ENCODE results near the gene ELAVL1.
"Not testable (repeated sequence)": the region's sequence is repeated elsewhere in the genome, so short reads cannot be mapped to it uniquely, and the experiment has no call there.

Gene ELAVL1

DNA sequence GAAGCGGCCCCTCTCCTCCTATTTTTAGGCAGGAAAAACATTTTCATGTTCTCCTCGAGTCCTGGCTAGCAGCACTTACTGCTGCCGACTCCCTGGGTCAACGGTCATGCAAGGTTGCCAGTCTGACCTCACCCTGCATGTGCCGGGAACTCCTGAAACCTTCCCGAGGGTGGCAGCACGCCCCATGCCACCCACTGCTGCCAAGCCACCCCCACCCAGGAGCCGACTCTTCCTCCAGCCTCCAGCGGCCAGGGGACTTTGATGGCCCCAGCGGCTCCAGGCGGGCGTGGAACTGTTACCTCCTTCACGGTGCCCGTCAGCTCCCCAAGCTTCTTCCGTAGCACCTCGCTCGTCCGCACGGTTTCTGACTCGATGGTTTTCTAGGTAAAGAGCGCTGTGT, 70.7 kb downstream of the ELAVL1 start:
- no peak for DNase-seq (ENCODE audit: low read depth, low spot score)
- no peak overlapping the region for H3K4me3 ChIP-seq (ENCODE audit: low read length)
- H3K4me1 ChIP-seq (ENCODE audit: control insufficient read depth, insufficient read depth, low read length): no peaks in the 10 kb centered on the region
- H3K9me3 ChIP-seq (ENCODE audit: control insufficient read depth, insufficient read depth, low read length): no peaks in the 10 kb centered on the region
- H3K27me3 ChIP-seq (ENCODE audit: control insufficient read depth, insufficient read depth, low read length): no peaks in the 10 kb centered on the region
- no peak overlapping the region for H3K27ac ChIP-seq (ENCODE audit: low read length)
- WGBS (ENCODE audit: insufficient coverage, insufficient read length): no CpG with 5 or more reads among the region's 21 CpGs
- peaks cover 51% of the 10 kb centered on the region for H3K36me3 ChIP-seq (ENCODE audit: control insufficient read depth, insufficient read depth, low read length)

DNA sequence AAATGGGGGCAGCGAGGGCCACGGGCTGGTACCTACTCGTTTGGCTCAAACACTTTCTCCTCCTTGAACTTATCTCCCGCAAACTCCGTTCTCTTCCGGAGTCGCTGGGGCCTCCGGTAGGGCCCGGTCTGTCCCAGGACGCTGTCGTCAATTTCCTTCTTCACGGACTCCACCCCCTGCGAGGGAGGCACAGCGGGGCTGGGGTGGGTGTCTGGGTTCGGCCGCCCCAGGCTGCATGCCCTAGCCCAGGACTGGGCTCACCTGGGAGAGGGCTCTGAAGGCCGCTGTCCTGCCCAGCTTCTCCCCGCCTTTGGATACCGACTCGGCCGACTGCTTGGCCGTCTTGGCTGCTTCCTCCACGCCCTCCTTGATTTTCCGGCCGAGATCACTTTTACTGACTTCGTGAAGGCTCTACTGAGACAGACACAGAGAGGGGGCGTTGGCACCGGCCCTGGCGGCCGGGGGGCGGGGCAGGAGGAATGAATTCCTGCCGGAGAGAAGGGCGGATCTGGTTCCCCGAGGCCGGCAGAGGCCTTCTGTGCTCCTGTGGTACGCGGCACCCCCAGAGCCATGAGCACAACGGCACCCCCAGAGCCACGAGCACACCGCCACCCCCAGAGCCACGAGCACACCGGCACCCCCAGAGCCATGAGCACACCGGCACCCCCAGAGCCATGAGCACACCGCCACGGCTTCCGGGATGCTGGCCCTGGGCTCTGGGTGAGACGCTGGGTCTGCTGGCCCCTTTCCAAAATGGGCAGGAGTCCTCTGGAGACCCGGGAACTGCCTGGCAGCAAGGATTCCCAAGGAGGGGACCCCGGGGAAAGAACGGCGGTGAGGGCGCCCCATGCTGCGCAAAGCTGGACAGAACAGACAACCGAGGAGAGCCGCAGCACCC, 71.4 kb downstream of the ELAVL1 start:
- Histone ChIP-seq H3K36me3 (ENCODE audit: control insufficient read depth, insufficient read depth, low read length) (peaks cover 51% of the 10 kb centered on the region), H3K4me1 (ENCODE audit: control insufficient read depth, insufficient read depth, low read length) (0 out of 2 replicates have a peak, but pooled peaks cover under 1% of the 10 kb centered on the region), H3K9me3 (ENCODE audit: control insufficient read depth, insufficient read depth, low read length) (no peaks in the 10 kb centered on the region), H3K27me3 (ENCODE audit: control insufficient read depth, insufficient read depth, low read length) (no peaks in the 10 kb centered on the region), H3K27ac (ENCODE audit: low read length) (no peak overlapping the region), H3K4me3 (ENCODE audit: low read length) (no peak overlapping the region)
- WGBS (ENCODE audit: insufficient coverage, insufficient read length): no CpG with 5 or more reads among the region's 55 CpGs
- no peak for DNase-seq (ENCODE audit: low read depth, low spot score)

DNA sequence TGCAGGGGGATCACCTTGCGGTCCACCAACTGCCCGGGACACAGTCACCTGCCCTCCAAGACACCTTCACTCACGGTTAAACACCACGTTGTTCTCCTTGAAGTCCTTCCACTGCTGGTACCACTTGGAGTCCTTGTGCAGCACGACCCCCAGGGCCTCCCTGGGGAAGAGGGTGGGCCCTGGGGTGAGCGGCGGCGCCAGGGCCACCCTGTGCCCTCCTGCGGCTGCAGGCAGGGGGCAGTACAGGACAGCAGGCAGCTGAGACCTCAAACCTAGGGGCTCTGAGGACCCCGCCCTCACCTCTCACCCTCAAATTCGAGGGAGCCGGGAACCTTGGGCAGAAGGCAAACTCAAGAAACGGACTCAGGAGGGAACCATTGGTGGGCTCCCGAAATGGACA, 72.0 kb downstream of the ELAVL1 start:
- WGBS (ENCODE audit: insufficient coverage, insufficient read length): no CpG with 5 or more reads among the region's 14 CpGs
- peaks cover 51% of the 10 kb centered on the region for H3K36me3 ChIP-seq (ENCODE audit: control insufficient read depth, insufficient read depth, low read length)

DNA sequence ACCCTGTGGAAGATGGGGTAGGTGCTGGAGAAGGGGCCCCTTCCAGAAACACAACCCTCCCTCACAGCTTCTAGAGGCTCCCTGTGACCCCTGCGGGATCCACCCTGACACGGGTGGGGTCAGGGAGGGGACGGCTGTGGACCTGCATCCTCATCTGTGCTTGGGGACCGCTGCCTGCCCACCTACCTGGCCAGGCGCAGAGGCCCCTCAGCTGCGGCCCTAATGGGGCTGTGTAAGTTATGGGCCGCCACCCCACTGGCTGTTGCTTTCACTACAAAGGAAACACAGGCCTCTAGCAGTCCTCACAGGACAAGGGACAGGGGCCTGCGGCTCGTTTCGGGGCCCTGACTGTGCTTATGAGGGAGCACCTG, 72.5 kb downstream of the ELAVL1 start:
- Histone ChIP-seq H3K27ac (ENCODE audit: low read length) (no peak overlapping the region), H3K27me3 (ENCODE audit: control insufficient read depth, insufficient read depth, low read length) (no peaks in the 10 kb centered on the region), H3K4me1 (ENCODE audit: control insufficient read depth, insufficient read depth, low read length) (0 out of 2 replicates have a peak, but pooled peaks cover 1% of the 10 kb centered on the region), H3K4me3 (ENCODE audit: low read length) (no peak overlapping the region), H3K9me3 (ENCODE audit: control insufficient read depth, insufficient read depth, low read length) (no peaks in the 10 kb centered on the region), H3K36me3 (ENCODE audit: control insufficient read depth, insufficient read depth, low read length) (peaks cover 51% of the 10 kb centered on the region)
- DNase-seq (ENCODE audit: low read depth, low spot score): no peak
- WGBS (ENCODE audit: insufficient coverage, insufficient read length): no CpG with 5 or more reads among the region's 10 CpGs

More for the DNA sequence above, 72.0 kb downstream of the ELAVL1 start:
- H3K4me1 ChIP-seq (ENCODE audit: control insufficient read depth, insufficient read depth, low read length): 0 out of 2 replicates have a peak, but pooled peaks cover 1% of the 10 kb centered on the region
- H3K9me3 ChIP-seq (ENCODE audit: control insufficient read depth, insufficient read depth, low read length): no peaks in the 10 kb centered on the region
- no peak overlapping the region for H3K4me3 ChIP-seq (ENCODE audit: low read length)
- H3K27me3 ChIP-seq (ENCODE audit: control insufficient read depth, insufficient read depth, low read length): no peaks in the 10 kb centered on the region
- H3K27ac ChIP-seq (ENCODE audit: low read length): no peak overlapping the region
- no peak for DNase-seq (ENCODE audit: low read depth, low spot score)

DNA sequence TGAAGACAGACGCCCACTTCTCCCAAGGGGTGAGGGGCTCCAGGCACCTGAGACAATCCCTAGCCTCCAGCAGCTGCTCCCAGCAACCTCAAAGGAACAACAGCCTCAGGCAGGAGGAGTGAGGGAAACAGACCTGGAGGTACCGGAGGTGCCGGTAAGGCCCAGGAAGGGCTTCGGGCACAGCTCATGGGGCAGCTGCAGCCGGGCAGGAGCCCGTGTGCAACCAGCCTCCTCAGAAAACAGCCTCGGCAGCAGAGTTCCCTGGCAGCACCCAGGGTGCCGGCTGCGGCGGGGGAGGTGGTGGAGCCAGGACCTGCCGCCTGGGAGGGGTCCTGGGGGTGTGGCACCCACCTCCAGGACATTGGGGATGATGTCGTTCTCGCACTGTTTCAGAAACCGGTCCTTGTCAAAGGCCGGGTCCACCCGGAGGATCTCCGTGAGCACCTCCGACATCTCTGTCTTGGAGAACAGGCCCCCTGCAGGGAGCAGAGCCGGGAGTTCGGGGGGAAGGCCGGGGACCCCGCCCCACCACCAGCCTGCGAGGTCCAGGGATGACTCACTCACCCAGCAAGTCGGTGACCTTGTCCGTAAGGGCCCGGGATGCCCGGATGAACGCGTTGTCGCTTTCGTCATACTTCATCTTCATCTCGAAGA, 73.0 kb downstream of the ELAVL1 start:
- WGBS (ENCODE audit: insufficient coverage, insufficient read length): no CpG with 5 or more reads among the region's 32 CpGs
- Histone ChIP-seq H3K36me3 (ENCODE audit: control insufficient read depth, insufficient read depth, low read length) (peaks cover 53% of the 10 kb centered on the region), H3K4me1 (ENCODE audit: control insufficient read depth, insufficient read depth, low read length) (0 out of 2 replicates have a peak, but pooled peaks cover 1% of the 10 kb centered on the region), H3K27ac (ENCODE audit: low read length) (no peak overlapping the region), H3K27me3 (ENCODE audit: control insufficient read depth, insufficient read depth, low read length) (no peaks in the 10 kb centered on the region), H3K9me3 (ENCODE audit: control insufficient read depth, insufficient read depth, low read length) (no peaks in the 10 kb centered on the region), H3K4me3 (ENCODE audit: low read length) (no peak overlapping the region)
- no peak for DNase-seq (ENCODE audit: low read depth, low spot score)

DNA sequence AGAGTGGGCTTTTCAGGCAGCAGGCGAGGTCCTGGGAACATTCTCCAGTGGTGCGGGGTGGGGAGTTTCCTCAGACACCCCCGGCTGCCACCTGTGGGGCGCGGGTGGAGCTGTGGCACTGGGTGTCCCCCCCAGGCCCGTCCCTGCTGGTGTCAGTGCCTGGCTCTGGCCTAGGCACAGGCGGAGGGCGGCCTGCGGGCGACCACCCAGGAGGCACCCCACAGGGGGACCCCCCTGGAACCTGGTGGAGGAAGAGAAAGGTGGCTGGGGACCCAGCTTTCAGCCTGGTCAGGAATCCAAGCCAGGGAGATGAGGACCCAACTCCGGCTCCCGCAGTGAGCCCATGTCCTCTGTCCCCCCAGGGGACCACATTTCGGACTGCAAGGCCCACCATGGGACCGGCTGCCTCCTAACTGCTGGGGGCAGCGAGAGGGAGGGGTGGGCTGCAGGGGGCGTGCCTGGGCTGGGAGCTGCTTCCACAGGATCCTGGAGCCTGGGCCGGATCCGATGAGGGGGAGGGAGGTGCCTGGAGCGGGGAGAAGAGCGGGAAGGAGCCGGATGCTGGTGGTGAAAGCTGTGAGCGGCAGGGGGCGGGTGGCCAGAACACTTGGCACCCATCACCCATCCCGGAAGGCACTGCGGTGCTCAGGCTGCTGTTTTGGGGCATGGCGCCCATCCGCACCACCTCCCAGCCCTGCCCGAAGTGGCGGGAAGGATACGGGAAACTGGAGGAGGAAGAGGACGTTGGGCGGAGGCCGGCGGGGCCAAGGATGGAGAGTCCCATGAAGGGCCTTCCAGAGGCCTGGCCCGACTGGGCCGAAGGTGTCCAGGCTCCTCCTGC, 74.0 kb downstream of the ELAVL1 start:
- Histone ChIP-seq H3K4me1 (ENCODE audit: control insufficient read depth, insufficient read depth, low read length) (0 out of 2 replicates have a peak, but pooled peaks cover 1% of the 10 kb centered on the region), H3K36me3 (ENCODE audit: control insufficient read depth, insufficient read depth, low read length) (peaks cover 51% of the 10 kb centered on the region), H3K27me3 (ENCODE audit: control insufficient read depth, insufficient read depth, low read length) (no peaks in the 10 kb centered on the region), H3K27ac (ENCODE audit: low read length) (no peak overlapping the region), H3K9me3 (ENCODE audit: control insufficient read depth, insufficient read depth, low read length) (no peaks in the 10 kb centered on the region), H3K4me3 (ENCODE audit: low read length) (no peak overlapping the region)
- WGBS (ENCODE audit: insufficient coverage, insufficient read length): no CpG with 5 or more reads among the region's 36 CpGs
- DNase-seq (ENCODE audit: low read depth, low spot score): no peak

DNA sequence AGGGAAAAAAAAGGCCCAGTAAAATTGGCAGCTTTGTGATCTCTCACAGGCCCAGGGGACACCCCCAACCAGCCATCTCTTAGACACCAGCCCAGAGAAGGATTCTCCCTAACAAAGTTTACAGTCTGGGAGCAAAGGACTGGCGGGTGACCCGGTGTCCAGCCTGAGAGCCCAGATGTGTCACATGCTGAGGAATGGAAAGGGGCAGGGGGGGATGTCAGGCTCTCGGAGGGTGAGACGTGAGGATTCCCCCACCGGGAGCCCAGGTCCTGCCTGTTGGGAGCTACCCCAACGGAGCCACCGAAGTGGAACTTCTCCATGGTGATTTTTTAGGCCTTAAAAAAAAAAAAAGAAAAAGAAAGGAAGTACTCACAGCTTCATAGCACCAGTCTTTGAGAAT, 74.7 kb downstream of the ELAVL1 start:
- H3K27me3 ChIP-seq (ENCODE audit: control insufficient read depth, insufficient read depth, low read length): no peaks in the 10 kb centered on the region
- WGBS (ENCODE audit: insufficient coverage, insufficient read length): no CpG with 5 or more reads among the region's 7 CpGs
- H3K27ac ChIP-seq (ENCODE audit: low read length): no peak overlapping the region
- no peaks in the 10 kb centered on the region for H3K9me3 ChIP-seq (ENCODE audit: control insufficient read depth, insufficient read depth, low read length)
- DNase-seq (ENCODE audit: low read depth, low spot score): no peak
- H3K4me3 ChIP-seq (ENCODE audit: low read length): no peak overlapping the region
- H3K4me1 ChIP-seq (ENCODE audit: control insufficient read depth, insufficient read depth, low read length): 0 out of 2 replicates have a peak, but pooled peaks cover 3% of the 10 kb centered on the region
- peaks cover 49% of the 10 kb centered on the region for H3K36me3 ChIP-seq (ENCODE audit: control insufficient read depth, insufficient read depth, low read length)

DNA sequence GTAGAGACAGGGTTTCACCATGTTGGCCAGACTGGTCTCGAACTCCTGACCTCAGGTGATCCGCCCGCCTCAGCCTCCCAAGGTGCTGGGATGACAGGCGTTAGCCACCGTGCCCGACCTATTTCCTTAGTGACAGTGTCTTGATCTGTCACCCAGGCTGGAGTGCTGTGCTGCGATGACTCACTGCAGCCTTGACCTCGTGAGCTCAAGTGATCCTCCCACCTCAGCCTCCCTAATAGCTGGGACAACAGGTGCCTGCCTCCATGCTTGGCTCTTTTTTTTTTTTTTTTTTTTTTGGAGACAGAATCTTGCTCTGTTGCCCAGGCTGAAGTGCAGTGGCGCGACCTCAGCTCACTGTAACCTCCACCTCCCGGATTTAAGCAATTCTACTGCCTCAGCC, 75.4 kb downstream of the ELAVL1 start:
- H3K27ac ChIP-seq (ENCODE audit: low read length); H3K4me3 ChIP-seq (ENCODE audit: low read length); DNase-seq (ENCODE audit: low read depth, low spot score); H3K9me3 ChIP-seq (ENCODE audit: control insufficient read depth, insufficient read depth, low read length); H3K27me3 ChIP-seq (ENCODE audit: control insufficient read depth, insufficient read depth, low read length); H3K4me1 ChIP-seq (ENCODE audit: control insufficient read depth, insufficient read depth, low read length): not testable (repeated sequence)
- H3K36me3 ChIP-seq (ENCODE audit: control insufficient read depth, insufficient read depth, low read length): peaks cover 43% of the 10 kb centered on the region
- WGBS (ENCODE audit: insufficient coverage, insufficient read length): no CpG with 5 or more reads among the region's 11 CpGs

DNA sequence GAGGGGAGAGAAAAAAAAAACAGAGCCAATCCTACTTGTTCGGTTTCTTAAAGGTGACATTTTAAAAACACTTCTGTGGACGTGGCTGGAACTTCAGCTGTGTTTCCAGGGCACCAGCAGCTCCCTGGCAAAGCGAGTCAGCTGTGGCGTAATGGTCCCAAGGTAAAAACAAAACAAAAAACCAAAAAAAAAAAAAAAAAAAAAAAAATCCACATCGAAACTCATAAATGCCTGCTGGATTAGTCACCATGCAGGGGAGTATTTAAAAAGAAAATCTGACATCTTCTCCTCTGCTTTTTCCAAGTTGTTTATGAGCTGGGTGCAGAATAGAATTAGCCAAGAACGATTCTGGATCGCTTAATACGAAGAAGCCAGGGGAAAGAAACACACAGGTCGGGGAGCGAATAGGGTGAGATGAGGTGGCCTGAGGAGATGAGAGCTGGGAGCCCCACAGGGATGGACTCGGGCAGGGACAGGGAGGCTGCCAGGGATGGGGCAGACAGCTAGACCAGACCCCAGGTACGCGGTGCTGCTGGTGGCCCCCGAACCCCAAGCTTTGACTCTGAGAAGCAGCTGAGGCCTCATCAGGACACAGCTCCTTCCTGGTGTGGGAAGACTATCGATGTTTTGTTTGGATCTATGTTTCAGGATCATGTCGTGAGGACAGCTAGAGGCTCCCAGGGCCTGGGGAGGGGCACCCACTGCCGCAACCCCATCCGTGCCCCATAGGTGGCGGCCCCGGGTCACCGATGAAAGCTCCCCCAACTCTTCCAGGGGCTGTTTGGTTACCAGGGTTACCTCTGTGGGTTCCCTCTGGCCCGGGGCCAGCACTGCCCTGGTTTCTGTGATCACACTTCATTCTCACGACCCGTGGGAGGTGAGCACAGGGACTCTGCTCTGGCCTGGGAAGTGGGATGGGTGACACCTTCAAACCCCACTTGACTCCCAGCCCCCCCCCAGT, 76.4 kb downstream of the ELAVL1 start:
- no peak for DNase-seq (ENCODE audit: low read depth, low spot score)
- Histone ChIP-seq H3K9me3 (ENCODE audit: control insufficient read depth, insufficient read depth, low read length) (no peaks in the 10 kb centered on the region), H3K4me1 (ENCODE audit: control insufficient read depth, insufficient read depth, low read length) (0 out of 2 replicates have a peak, but pooled peaks cover 5% of the 10 kb centered on the region), H3K27ac (ENCODE audit: low read length) (no peak overlapping the region), H3K36me3 (ENCODE audit: control insufficient read depth, insufficient read depth, low read length) (peaks cover 37% of the 10 kb centered on the region), H3K4me3 (ENCODE audit: low read length) (no peak overlapping the region), H3K27me3 (ENCODE audit: control insufficient read depth, insufficient read depth, low read length) (no peaks in the 10 kb centered on the region)
- WGBS (ENCODE audit: insufficient coverage, insufficient read length): no CpG with 5 or more reads among the region's 24 CpGs
